Measurements from ENCODE around the gene ZNF592.

DNA sequence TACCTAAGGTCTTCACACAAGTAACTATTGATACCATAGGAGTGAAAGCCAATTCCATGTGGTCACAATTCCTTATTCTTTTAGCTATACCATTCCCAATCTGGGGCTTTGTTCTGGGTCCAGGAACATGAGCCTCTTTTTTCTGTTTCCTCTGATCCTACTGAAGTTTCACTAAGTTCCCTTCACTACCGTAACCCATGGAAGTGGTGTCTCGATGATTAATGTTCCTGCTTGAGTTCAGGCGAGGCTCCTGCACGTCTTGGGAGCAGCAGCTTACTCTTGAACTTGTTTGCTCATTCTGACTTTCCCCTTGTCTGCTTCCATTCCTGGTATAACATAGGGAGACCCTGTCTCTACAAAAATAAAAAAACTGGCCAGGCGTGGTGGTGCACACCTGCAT lies 23.6 kb downstream of the ZNF592 start:
- TF ChIP-seq EZH2 (IDR thresholded peaks at IDR 0.05): no peak
- no peak for TF ChIP-seq POLR2AphosphoS5 (IDR thresholded peaks at IDR 0.05; ENCODE audit: borderline replicate concordance, low read depth, low read length)

All from SK-N-MC (cell line).